ENCODE results near the gene NEIL1. TPM values are rescaled to one million over a fixed set of nuclear protein-coding genes. Genes with fewer than 3 reads are reported as not detected.

Gene NEIL1
- total RNA-seq, 2 donors from 2014 or later: 20.2 to 25.7 TPM

GRCh38 chr15:75358771-75359536 lies 12.1 kb downstream of the NEIL1 start:
- WGBS, 2 experiments (ENCODE audit: insufficient coverage in 1 of 2, insufficient read length in 1 of 2): 91 to 94% methylated on average over 3 to 10 of the region's 10 CpGs
- DNase-seq: no peak
- no peaks in the 10 kb centered on the region for H3K27me3 ChIP-seq (ENCODE audit: control insufficient read depth, insufficient read depth, low read length, poor library complexity, severe bottlenecking)
- no peaks in the 10 kb centered on the region for H3K4me1 Mint-ChIP-seq
- no peaks in the 10 kb centered on the region for H3K4me1 ChIP-seq (ENCODE audit: control insufficient read depth, insufficient read depth, low read length)
- H3K27me3 Mint-ChIP-seq (ENCODE audit: insufficient read depth): no peaks in the 10 kb centered on the region
- H3K9ac ChIP-seq (ENCODE audit: extremely low read depth, low read length, poor library complexity, severe bottlenecking): no peak overlapping the region
- peaks cover 32% of the 10 kb centered on the region for H3K36me3 Mint-ChIP-seq (ENCODE audit: low read depth)
- no peaks in the 10 kb centered on the region for H3K9me3 ChIP-seq (ENCODE audit: control insufficient read depth, low read length)
- no peaks in the 10 kb centered on the region for H3K9me3 Mint-ChIP-seq
- peaks cover 15% of the 10 kb centered on the region for H3K36me3 ChIP-seq (ENCODE audit: control insufficient read depth, insufficient read depth, low read length)
- H3K27ac ChIP-seq (ENCODE audit: low read depth, low read length): no peak overlapping the region
- no peak overlapping the region for H3K4me3 ChIP-seq (ENCODE audit: low read length)
- no peak for TF ChIP-seq CTCF (conservative IDR thresholded peaks at IDR 0.05)
- H3K27ac Mint-ChIP-seq: no peak overlapping the region
- no peak overlapping the region for H3K4me3 Mint-ChIP-seq

GRCh38 chr15:75359537-75360250 lies 12.9 kb downstream of the NEIL1 start:
- TF ChIP-seq CTCF (conservative IDR thresholded peaks at IDR 0.05): no peak
- Mint-ChIP-seq H3K27me3 (ENCODE audit: insufficient read depth) (no peaks in the 10 kb centered on the region), H3K9me3 (no peaks in the 10 kb centered on the region), H3K27ac (no peak overlapping the region), H3K4me3 (no peak overlapping the region), H3K36me3 (ENCODE audit: low read depth) (peaks cover 33% of the 10 kb centered on the region), H3K4me1 (no peaks in the 10 kb centered on the region)
- Histone ChIP-seq H3K27ac (ENCODE audit: low read depth, low read length) (no peak overlapping the region), H3K36me3 (ENCODE audit: control insufficient read depth, insufficient read depth, low read length) (peaks cover 22% of the 10 kb centered on the region), H3K9ac (ENCODE audit: extremely low read depth, low read length, poor library complexity, severe bottlenecking) (no peak overlapping the region), H3K9me3 (ENCODE audit: control insufficient read depth, low read length) (no peaks in the 10 kb centered on the region), H3K4me3 (ENCODE audit: low read length) (no peak overlapping the region), H3K27me3 (ENCODE audit: control insufficient read depth, insufficient read depth, low read length, poor library complexity, severe bottlenecking) (no peaks in the 10 kb centered on the region), H3K4me1 (ENCODE audit: control insufficient read depth, insufficient read depth, low read length) (no peaks in the 10 kb centered on the region)
- DNase-seq: no peak
- WGBS, 2 experiments (ENCODE audit: insufficient coverage in 1 of 2, insufficient read length in 1 of 2): 94 to 95% methylated on average over 6 to 15 of the region's 15 CpGs

GRCh38 chr15:75360391-75360790 lies 13.6 kb downstream of the NEIL1 start:
- no peak for DNase-seq
- 60 to 75% methylated on average over 1 of the region's 1 CpG for WGBS, 2 experiments (ENCODE audit: insufficient coverage in 1 of 2, insufficient read length in 1 of 2)
- H3K36me3 Mint-ChIP-seq (ENCODE audit: low read depth): peaks cover 33% of the 10 kb centered on the region
- H3K4me3 Mint-ChIP-seq: no peak overlapping the region
- Histone ChIP-seq H3K4me1 (ENCODE audit: control insufficient read depth, insufficient read depth, low read length) (no peaks in the 10 kb centered on the region), H3K27me3 (ENCODE audit: control insufficient read depth, insufficient read depth, low read length, poor library complexity, severe bottlenecking) (no peaks in the 10 kb centered on the region), H3K36me3 (ENCODE audit: control insufficient read depth, insufficient read depth, low read length) (peaks cover 29% of the 10 kb centered on the region), H3K4me3 (ENCODE audit: low read length) (no peak overlapping the region), H3K9me3 (ENCODE audit: control insufficient read depth, low read length) (no peaks in the 10 kb centered on the region), H3K9ac (ENCODE audit: extremely low read depth, low read length, poor library complexity, severe bottlenecking) (no peak overlapping the region), H3K27ac (ENCODE audit: low read depth, low read length) (no peak overlapping the region)
- H3K27ac Mint-ChIP-seq: no peak overlapping the region
- H3K4me1 Mint-ChIP-seq: no peaks in the 10 kb centered on the region
- no peaks in the 10 kb centered on the region for H3K27me3 Mint-ChIP-seq (ENCODE audit: insufficient read depth)
- no peaks in the 10 kb centered on the region for H3K9me3 Mint-ChIP-seq
- TF ChIP-seq CTCF (conservative IDR thresholded peaks at IDR 0.05): no peak

Data from endodermal cell (in vitro differentiated cells).